SK-N-SH treated with all-trans-retinoic acid at 6 μM for 48 hours (cell line): Measurements from ENCODE around the gene ACOX3.

Source experiments
- OSR1 ChIP-seq: fragments of 250-450 bp; sonication (Bioruptor Pico); IDR thresholded peaks from 2 replicates; pipeline ENCODE4 v1.8.0; 2022; ENCODE audit warnings: moderate library complexity, mild to moderate bottlenecking, inconsistent platforms
- TSHZ2 ChIP-seq: fragments of 250-450 bp; sonication (Bioruptor Pico); IDR thresholded peaks from 2 replicates; pipeline ENCODE4 v1.5.0; 2020; ENCODE audit warnings: mild to moderate bottlenecking, moderate library complexity
- ZNF70 ChIP-seq: fragments of 450-650 bp; formaldehyde crosslinking; IDR thresholded peaks from 2 replicates; pipeline ENCODE4 v1.5.0; 2020; ENCODE audit warnings: mild to moderate bottlenecking, moderate library complexity

The ACOX3 gene

GRCh38 chr4:8316911-8317351 lies 123.6 kb downstream of the ACOX3 start (continued):
- TF ChIP-seq TSHZ2 (no peak), ZNF70 (CRISPR knock-in tag) (no peak), OSR1 (CRISPR knock-in tag) (no peak)
